Raji (cell line): ENCODE results near the gene DESI2.

Source experiments
- POLR2A ChIP-seq: IDR thresholded peaks from 2 replicates; pipeline ENCODE4 v1.6.1; 2011; ENCODE audit warnings: low read depth, low read length, control low read depth; ENCODE audit not compliant: insufficient read depth

The DESI2 gene

GRCh38 chr1:244652623-244653438 is at the start of gene DESI2:
Gene DESI2 (plus strand): TSS chr1:244653126. CDS start chr1:244653314, 188 bp downstream.
- peak; percentile 77 for TF ChIP-seq POLR2A

- no peak for TF ChIP-seq POLR2A
These were observed 49.4 kb upstream of the DESI2 start for GRCh38 chr1:244603498-244603897.

- no peak for TF ChIP-seq POLR2A
These were observed 47.0 kb upstream of the DESI2 start for GRCh38 chr1:244605835-244606370.

GRCh38 chr1:244614113-244614836 is 38.7 kb upstream of the DESI2 start:
- no peak for TF ChIP-seq POLR2A

GRCh38 chr1:244614879-244615278 is 38.0 kb upstream of the DESI2 start:
- TF ChIP-seq POLR2A, result no peak

- no peak for TF ChIP-seq POLR2A
These were observed 37.6 kb upstream of the DESI2 start for GRCh38 chr1:244615301-244615700.

- no peak for TF ChIP-seq POLR2A
These were observed 26.2 kb upstream of the DESI2 start for GRCh38 chr1:244626709-244627108.

GRCh38 chr1:244628789-244629188 is 24.1 kb upstream of the DESI2 start:
- no peak for TF ChIP-seq POLR2A

GRCh38 chr1:244633140-244633539 is 19.8 kb upstream of the DESI2 start:
- TF ChIP-seq POLR2A, result no peak

- TF ChIP-seq POLR2A, result no peak
These were observed 18.4 kb upstream of the DESI2 start for GRCh38 chr1:244634546-244634945.

- no peak for TF ChIP-seq POLR2A
These were observed 16.3 kb upstream of the DESI2 start for GRCh38 chr1:244636488-244637259.

- TF ChIP-seq POLR2A, result no peak
These were observed 13.4 kb upstream of the DESI2 start for GRCh38 chr1:244639561-244639960.

GRCh38 chr1:244640917-244641316 is 12.0 kb upstream of the DESI2 start:
- no peak for TF ChIP-seq POLR2A

- TF ChIP-seq POLR2A, result no peak
These were observed 10.4 kb upstream of the DESI2 start for GRCh38 chr1:244642526-244642925.

- TF ChIP-seq POLR2A, result no peak
These were observed 9.9 kb upstream of the DESI2 start for GRCh38 chr1:244642988-244643387.

- TF ChIP-seq POLR2A, result no peak
These were observed 7.5 kb upstream of the DESI2 start for GRCh38 chr1:244645414-244645813.

GRCh38 chr1:244645890-244646289 is 7.0 kb upstream of the DESI2 start:
- no peak for TF ChIP-seq POLR2A
